ENCODE results near the gene NPAS3.

The NPAS3 gene

GRCh38 chr14:33249233-33249820, 310.6 kb downstream of the NPAS3 start:
- TF ChIP-seq CTCF (IDR thresholded peaks at IDR 0.05; ENCODE audit: low read depth, low read length, missing control alignments): no peak
- no peak for DNase-seq (ENCODE audit: low read depth)
- no peak overlapping the region for H3K4me3 ChIP-seq (ENCODE audit: low read depth, low read length)

GRCh38 chr14:33250963-33251362, 312.3 kb downstream of the NPAS3 start:
- no peak for DNase-seq (ENCODE audit: low read depth)

DNA sequence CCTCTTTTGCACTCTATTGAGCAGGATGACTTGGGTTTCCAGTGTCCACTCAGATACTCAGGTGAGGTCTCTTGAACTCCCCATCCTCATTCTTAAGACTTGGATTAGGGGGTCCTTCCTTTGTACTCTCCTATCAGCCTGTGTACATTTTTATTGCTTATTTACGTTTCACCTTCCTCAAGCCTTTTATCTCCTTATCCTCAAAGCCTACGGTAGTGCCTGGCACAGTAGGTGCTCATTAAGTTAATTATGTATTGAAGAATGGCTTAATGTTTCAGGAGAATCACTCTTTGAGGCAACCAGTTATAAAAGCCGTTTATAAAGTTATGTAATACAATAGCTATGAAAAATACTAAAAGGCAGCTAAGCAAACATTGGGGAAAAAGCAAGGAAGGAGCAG, 315.7 kb downstream of the NPAS3 start:
- DNase-seq (ENCODE audit: low read depth): no peak
- TF ChIP-seq CTCF (IDR thresholded peaks at IDR 0.05; ENCODE audit: low read depth, low read length, missing control alignments): no peak
- no peak overlapping the region for H3K4me3 ChIP-seq (ENCODE audit: low read depth, low read length)

More at GRCh38 chr14:33250963-33251362, 312.3 kb downstream of the NPAS3 start:
- TF ChIP-seq CTCF (IDR thresholded peaks at IDR 0.05; ENCODE audit: low read depth, low read length, missing control alignments): no peak
- H3K4me3 ChIP-seq (ENCODE audit: low read depth, low read length): no peak overlapping the region

- H3K4me3 ChIP-seq (ENCODE audit: low read depth, low read length): no peak overlapping the region
- no peak for DNase-seq (ENCODE audit: low read depth)
- TF ChIP-seq CTCF (IDR thresholded peaks at IDR 0.05; ENCODE audit: low read depth, low read length, missing control alignments): no peak
Observed at GRCh38 chr14:33254861-33255395, 316.2 kb downstream of the NPAS3 start.

DNA sequence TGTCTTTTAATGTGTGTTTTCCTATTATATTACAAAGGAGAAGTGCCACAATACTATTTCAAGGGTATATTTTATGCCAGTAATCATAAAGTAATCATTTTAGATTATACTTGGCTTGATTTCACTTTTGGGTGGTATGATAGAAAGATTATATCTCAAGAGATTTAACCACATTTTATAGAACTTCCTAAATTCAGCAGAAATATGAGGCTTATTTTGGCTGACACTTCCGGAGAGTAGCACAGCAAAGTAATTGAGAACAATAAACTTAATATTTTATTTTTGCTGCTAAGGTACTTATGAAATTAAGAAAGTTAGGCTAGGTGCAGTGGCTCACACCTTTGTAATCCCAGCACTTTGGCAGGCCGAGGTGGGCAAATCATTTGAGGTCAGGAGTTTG, 319.1 kb downstream of the NPAS3 start:
- DNase-seq (ENCODE audit: low read depth): no peak
- no peak for TF ChIP-seq CTCF (IDR thresholded peaks at IDR 0.05; ENCODE audit: low read depth, low read length, missing control alignments)
- H3K4me3 ChIP-seq (ENCODE audit: low read depth, low read length): no peak overlapping the region

- DNase-seq (ENCODE audit: low read depth): no peak
- H3K4me3 ChIP-seq (ENCODE audit: low read depth, low read length): no peak overlapping the region
- TF ChIP-seq CTCF (IDR thresholded peaks at IDR 0.05; ENCODE audit: low read depth, low read length, missing control alignments): no peak
Observed at GRCh38 chr14:33259764-33260163, 321.1 kb downstream of the NPAS3 start.

GRCh38 chr14:33271216-33271615, 332.5 kb downstream of the NPAS3 start:
- H3K4me3 ChIP-seq (ENCODE audit: low read depth, low read length): no peak overlapping the region
- TF ChIP-seq CTCF (IDR thresholded peaks at IDR 0.05; ENCODE audit: low read depth, low read length, missing control alignments): no peak
- no peak for DNase-seq (ENCODE audit: low read depth)
